SU-DHL-6 (cell line): ENCODE data around the gene BIK.

ENCODE experiments used
- H2AFZ ChIP-seq: fragments of 200-600 bp; sonication (generic); 2 replicates; pipeline ENCODE4 v1.6.1; 2014; ENCODE audit warnings: low read depth, mild to moderate bottlenecking, moderate library complexity, mixed read lengths, antibody characterized with exemption, low read length; ENCODE audit not compliant: severe bottlenecking
- H3F3A ChIP-seq: fragments of 200-600 bp; shearing (Covaris generic); 2 replicates; pipeline ENCODE4 v1.6.0; 2016; ENCODE audit warnings: antibody characterized with exemption, mild to moderate bottlenecking; ENCODE audit not compliant: insufficient read depth
- H3K27ac ChIP-seq: fragments of 200-600 bp; sonication (generic); 2 replicates; pipeline ENCODE4 v1.5.1; 2016; ENCODE audit warnings: low read depth, mild to moderate bottlenecking, low read length, moderate library complexity, mixed read lengths
- H3K27me3 ChIP-seq: fragments of 200-600 bp; sonication (generic), shearing (Covaris generic); 2 replicates; pipeline ENCODE4 v1.6.0; 2014; ENCODE audit warnings: mild to moderate bottlenecking, low read length
- H3K36me3 ChIP-seq: fragments of 200-600 bp; sonication (generic); 2 replicates; pipeline ENCODE4 v1.6.1; 2014; ENCODE audit warnings: mild to moderate bottlenecking, low read length, mixed read lengths
- H3K4me2 ChIP-seq: fragments of 300-600, 200-600 bp; shearing (Covaris generic), sonication (generic); 2 replicates; pipeline ENCODE4 v1.6.0; 2014; ENCODE audit warnings: low read length, low read depth, mild to moderate bottlenecking; ENCODE audit not compliant: poor library complexity, severe bottlenecking
- H3K4me3 ChIP-seq: fragments of 200-600 bp; sonication (generic); 2 replicates; pipeline ENCODE4 v1.5.1; 2014; ENCODE audit warnings: antibody characterized with exemption, low read length, mild to moderate bottlenecking, mixed read lengths; ENCODE audit not compliant: insufficient read depth, poor library complexity, severe bottlenecking
- H3K79me2 ChIP-seq: fragments of 200-600 bp; sonication (generic); 2 replicates; pipeline ENCODE4 v1.6.1; 2014; ENCODE audit warnings: mild to moderate bottlenecking, low read length, moderate library complexity; ENCODE audit not compliant: insufficient read depth
- H3K9ac ChIP-seq: fragments of 200-600 bp; sonication (generic); 2 replicates; pipeline ENCODE4 v1.7.0; 2014; ENCODE audit warnings: mild to moderate bottlenecking, low read length
- H3K9me2 ChIP-seq: fragments of 200-600 bp; sonication (generic); replicated peaks from 2 replicates; pipeline ENCODE4 v1.6.1; 2014; ENCODE audit warnings: low read length; ENCODE audit not compliant: insufficient read depth
- H3K9me3 ChIP-seq: fragments of 200-600 bp; sonication (generic); 2 replicates; pipeline ENCODE4 v1.6.1; 2014; ENCODE audit warnings: low read length, mixed read lengths; ENCODE audit not compliant: insufficient read depth
- H4K20me1 ChIP-seq: fragments of 200-600 bp; sonication (generic); 2 replicates; pipeline ENCODE4 v1.6.1; 2014; ENCODE audit warnings: low read depth, mild to moderate bottlenecking, antibody characterized with exemption, low read length, moderate library complexity, mixed read lengths
- CTCF ChIP-seq: fragments of 200-600 bp; sonication (generic); IDR thresholded peaks from one replicate; pipeline ENCODE4 v1.5.1; 2017; ENCODE audit warnings: antibody characterized with exemption, mild to moderate bottlenecking, low read length, moderate library complexity; ENCODE audit not compliant: insufficient read depth, poor library complexity, severe bottlenecking
- EZH2phosphoT487 ChIP-seq: fragments of 200-600 bp; sonication (generic), shearing (Covaris generic); conservative IDR thresholded peaks from 2 replicates; pipeline ENCODE4 v1.6.1; 2018; ENCODE audit warnings: mild to moderate bottlenecking, antibody characterized with exemption, low read length, moderate library complexity, mixed read lengths

Gene BIK

GRCh38 chr22:43077121-43077877 lies 33.3 kb upstream of the BIK start:
- no peaks in the 10 kb centered on the region for H3K27me3 ChIP-seq
- no peak overlapping the region for H3K27ac ChIP-seq
- TF ChIP-seq CTCF, result no peak
- H3K9me3 ChIP-seq, result no peaks in the 10 kb centered on the region
- no peaks in the 10 kb centered on the region for H3K79me2 ChIP-seq
- no peaks in the 10 kb centered on the region for H4K20me1 ChIP-seq
- no peak overlapping the region for H3K9ac ChIP-seq
- no peak overlapping the region for H2AFZ ChIP-seq
- no peaks in the 10 kb centered on the region for H3K9me2 ChIP-seq
- no peaks in the 10 kb centered on the region for H3K36me3 ChIP-seq
- H3K4me3 ChIP-seq, result no peak overlapping the region
- no peaks in the 10 kb centered on the region for H3F3A ChIP-seq
- H3K4me2 ChIP-seq, result no peak overlapping the region

- H3K36me3 ChIP-seq, result no peaks in the 10 kb centered on the region
- TF ChIP-seq CTCF (no peak), EZH2phosphoT487 (no peak)
- no peak overlapping the region for H3K27ac ChIP-seq
- no peaks in the 10 kb centered on the region for H3F3A ChIP-seq
- H4K20me1 ChIP-seq, result no peaks in the 10 kb centered on the region
- H3K4me3 ChIP-seq, result no peak overlapping the region
- no peaks in the 10 kb centered on the region for H3K27me3 ChIP-seq
- no peak overlapping the region for H3K4me2 ChIP-seq
- H2AFZ ChIP-seq, result no peak overlapping the region
- no peaks in the 10 kb centered on the region for H3K79me2 ChIP-seq
- H3K9me3 ChIP-seq, result no peaks in the 10 kb centered on the region
- no peak overlapping the region for H3K9ac ChIP-seq
- no peaks in the 10 kb centered on the region for H3K9me2 ChIP-seq
Measured at GRCh38 chr22:43078522-43078921, 32.0 kb upstream of the BIK start.

GRCh38 chr22:43079742-43080141 lies 30.8 kb upstream of the BIK start:
- TF ChIP-seq EZH2phosphoT487 (no peak), CTCF (no peak)
- no peaks in the 10 kb centered on the region for H3K79me2 ChIP-seq
- no peak overlapping the region for H3K4me2 ChIP-seq
- no peaks in the 10 kb centered on the region for H4K20me1 ChIP-seq
- no peaks in the 10 kb centered on the region for H3K36me3 ChIP-seq
- H3K27ac ChIP-seq, result no peak overlapping the region
- H3K9me2 ChIP-seq, result no peaks in the 10 kb centered on the region
- H3K9ac ChIP-seq, result no peak overlapping the region
- H3K4me3 ChIP-seq, result no peak overlapping the region
- no peaks in the 10 kb centered on the region for H3F3A ChIP-seq
- no peak overlapping the region for H2AFZ ChIP-seq
- H3K9me3 ChIP-seq, result no peaks in the 10 kb centered on the region
- H3K27me3 ChIP-seq, result no peaks in the 10 kb centered on the region
